Gastroesophageal sphincter (tissue), 3 donors: ENCODE data around the gene COL12A1.

Experiments
- CTCF ChIP-seq, 4 experiments: fragments of 200-600 bp in 2 of 4; fragments of 450-650 bp in 2 of 4; sonication (generic) in 1 of 4; IDR thresholded peaks; one replicate each; pipeline ENCODE4 v1.5.1; 2017 to 2019; ENCODE audit warnings: antibody characterized with exemption in 4 of 4, mild to moderate bottlenecking in 2 of 4, moderate library complexity in 2 of 4
- EP300 ChIP-seq: sonication (generic); formaldehyde crosslinking; IDR thresholded peaks from one replicate; pipeline ENCODE4 v1.6.1; 2017; ENCODE audit warnings: antibody characterized with exemption, mild to moderate bottlenecking
- POLR2A ChIP-seq, 2 donors: fragments of 450-650 bp; IDR thresholded peaks; one replicate each; pipeline ENCODE4 v1.6.1; 2017; ENCODE audit warnings: antibody characterized with exemption in 2 of 2, mild to moderate bottlenecking in 2 of 2, moderate library complexity in 1 of 2
- POLR2AphosphoS5 ChIP-seq: sonication (generic); formaldehyde crosslinking; IDR thresholded peaks from one replicate; pipeline ENCODE4 v1.6.1; 2017; ENCODE audit warnings: antibody characterized with exemption

GRCh38 chr6:75246386-75246785 lies 40.5 kb upstream of the COL12A1 start:
- TF ChIP-seq POLR2A (IDR thresholded peaks at IDR 0.05): no peak
- TF ChIP-seq CTCF (IDR thresholded peaks at IDR 0.05): no peak
- no peak for TF ChIP-seq POLR2AphosphoS5
- TF ChIP-seq EP300: no peak
